Cardiac ventricle fibroblast (primary cell): ENCODE measurements around the gene INSIG2. TPM values are rescaled to one million over a fixed set of nuclear protein-coding genes. Genes with fewer than 3 reads are reported as not detected.

Experiments used
- total RNA-seq: library from RNA; depleted of rRNA; stranded (reverse); fragments of >200 nt; gene quantifications from 2 replicates; pipeline ENCODE4 v1.2.3, GENCODE V29; 2015

The INSIG2 gene
- 5.5 and 8.1 TPM in 2 replicates for total RNA-seq

GRCh38 chr2:118088051-118089024 lies at the start of gene INSIG2:
Gene INSIG2 (plus strand): TSS chr2:118088471. CDS start chr2:118096557, 8,086 bp downstream.

Other genes with a start within 250 kb of the INSIG2 start
- gene CCDC93, start 74.4 kb upstream of the INSIG2 start, total RNA-seq: 8.8 and 10.7 TPM in 2 replicates